ENCODE measurements around the gene TINCR. TPM values are rescaled to one million over a fixed set of nuclear protein-coding genes. Genes with fewer than 3 reads are reported as not detected.

Gene TINCR
- total RNA-seq, 1 experiment from 2014 or later, result 0.17 TPM

DNA sequence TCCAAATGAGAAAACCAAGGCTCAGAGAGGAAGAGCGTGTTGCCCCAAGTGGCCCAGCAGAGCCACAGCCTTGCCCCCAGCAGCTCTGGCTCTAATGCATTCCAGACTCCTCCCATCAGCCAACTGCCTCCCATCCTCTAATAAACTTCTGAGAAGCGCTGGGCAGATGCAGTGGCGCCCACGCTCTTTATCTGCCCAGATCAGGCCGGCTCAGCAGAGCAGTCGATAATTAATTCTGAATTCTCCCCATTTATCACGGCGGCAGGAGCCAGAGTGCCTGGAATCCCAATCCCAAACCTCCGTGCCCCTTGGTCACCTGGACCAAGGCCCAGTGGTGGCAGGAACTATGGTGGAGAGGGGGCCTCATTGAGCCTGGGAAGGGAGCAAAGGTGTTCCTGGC, 13.9 kb downstream of the TINCR start:
- no peaks in the 10 kb centered on the region for H3K36me3 Mint-ChIP-seq (ENCODE audit: insufficient read depth in 1 of 3, low read depth in 3 of 3)
- H4K20me1 ChIP-seq (ENCODE audit: control insufficient read depth, insufficient read depth, insufficient read length), result no peaks in the 10 kb centered on the region
- peak overlapping the region in 1 of 3 experiments; percentile 8; a peak in 1 of 7 replicates for H3K27ac Mint-ChIP-seq
- H3K9ac ChIP-seq (ENCODE audit: extremely low read depth, insufficient read length, low read length), result no peak overlapping the region
- no peaks in the 10 kb centered on the region for H3K4me1 ChIP-seq (ENCODE audit: insufficient read depth, low read length)
- H3K9me3 Mint-ChIP-seq, result no peaks in the 10 kb centered on the region; a peak in 2 of 5 replicates
- H3K4ac ChIP-seq (ENCODE audit: low read depth, low read length), result no peak overlapping the region
- no peak overlapping the region for H3K18ac ChIP-seq (ENCODE audit: insufficient read length, low read depth, low read length)
- H3K4me1 Mint-ChIP-seq, result peaks cover 11 to 37% of the 10 kb centered on the region in 2 experiments; a peak in 3 of 4 replicates
- WGBS (ENCODE audit: extremely low coverage, insufficient read length, low lambda C conversion rate), result no CpG with 5 or more reads among the region's 9 CpGs
- H3K23ac ChIP-seq (ENCODE audit: insufficient read length, low read depth, low read length), result no peak overlapping the region
- H2AFZ ChIP-seq (ENCODE audit: low read length), result no peak overlapping the region
- H3K23me2 ChIP-seq (ENCODE audit: insufficient read length, low read depth, low read length, poor library complexity, severe bottlenecking), result no peaks in the 10 kb centered on the region
- H3K14ac ChIP-seq (ENCODE audit: insufficient read depth, low read length), result no peak overlapping the region
- H2BK15ac ChIP-seq (ENCODE audit: low read depth, low read length), result no peak overlapping the region
- no peaks in the 10 kb centered on the region for H3K27me3 ChIP-seq (ENCODE audit: insufficient read depth, low read length)
- no peak overlapping the region for H4K5ac ChIP-seq (ENCODE audit: insufficient read length, low read depth, low read length)
- H3K79me2 ChIP-seq (ENCODE audit: insufficient read depth, low read length), result no peaks in the 10 kb centered on the region
- no peak overlapping the region for H3K4me2 ChIP-seq (ENCODE audit: insufficient read depth, insufficient read length, low read length)
- H2BK20ac ChIP-seq (ENCODE audit: low read depth, low read length, poor library complexity, severe bottlenecking), result no peak overlapping the region
- no peak overlapping the region for H3K4me3 Mint-ChIP-seq
- H2BK120ac ChIP-seq (ENCODE audit: low read depth, low read length, poor library complexity, severe bottlenecking), result no peak overlapping the region
- peaks cover 37% of the 10 kb centered on the region for H3K27me3 Mint-ChIP-seq (ENCODE audit: low read depth)
- H3T11ph ChIP-seq (ENCODE audit: low read length), result no peak overlapping the region
- H4K8ac ChIP-seq (replicated peaks; ENCODE audit: insufficient read length, low read depth, low read length), result no peak overlapping the region
- H2AK5ac ChIP-seq (ENCODE audit: insufficient read length, low read length), result no peak overlapping the region
- no peaks in the 10 kb centered on the region for H3K79me1 ChIP-seq (ENCODE audit: insufficient read depth, low read depth, low read length, poor library complexity, severe bottlenecking)
- H3K9me3 ChIP-seq (ENCODE audit: control insufficient read depth, low read depth, low read length), result no peaks in the 10 kb centered on the region
- no peak overlapping the region for H3K56ac ChIP-seq (ENCODE audit: insufficient read length, low read depth, low read length)
- H3K27ac ChIP-seq (ENCODE audit: insufficient read length, low read depth, low read length), result no peak overlapping the region
- DNase-seq, result no peak
- no peak overlapping the region for H2BK12ac ChIP-seq (ENCODE audit: insufficient read length, low read depth, low read length)
- no peak overlapping the region for H4K91ac ChIP-seq (ENCODE audit: insufficient read length, low read depth, low read length)
- TF ChIP-seq, protein P1, sequence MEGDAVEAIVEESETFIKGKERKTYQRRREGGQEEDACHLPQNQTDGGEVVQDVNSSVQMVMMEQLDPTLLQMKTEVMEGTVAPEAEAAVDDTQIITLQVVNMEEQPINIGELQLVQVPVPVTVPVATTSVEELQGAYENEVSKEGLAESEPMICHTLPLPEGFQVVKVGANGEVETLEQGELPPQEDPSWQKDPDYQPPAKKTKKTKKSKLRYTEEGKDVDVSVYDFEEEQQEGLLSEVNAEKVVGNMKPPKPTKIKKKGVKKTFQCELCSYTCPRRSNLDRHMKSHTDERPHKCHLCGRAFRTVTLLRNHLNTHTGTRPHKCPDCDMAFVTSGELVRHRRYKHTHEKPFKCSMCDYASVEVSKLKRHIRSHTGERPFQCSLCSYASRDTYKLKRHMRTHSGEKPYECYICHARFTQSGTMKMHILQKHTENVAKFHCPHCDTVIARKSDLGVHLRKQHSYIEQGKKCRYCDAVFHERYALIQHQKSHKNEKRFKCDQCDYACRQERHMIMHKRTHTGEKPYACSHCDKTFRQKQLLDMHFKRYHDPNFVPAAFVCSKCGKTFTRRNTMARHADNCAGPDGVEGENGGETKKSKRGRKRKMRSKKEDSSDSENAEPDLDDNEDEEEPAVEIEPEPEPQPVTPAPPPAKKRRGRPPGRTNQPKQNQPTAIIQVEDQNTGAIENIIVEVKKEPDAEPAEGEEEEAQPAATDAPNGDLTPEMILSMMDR (conservative IDR thresholded peaks at IDR 0.05), result no peak
- no peak overlapping the region for H2BK5ac ChIP-seq (ENCODE audit: insufficient read length, low read length)
